ENCODE results near the gene NDUFS7.

NDUFS7 gene

GRCh38 chr19:1365319-1366269, 18.1 kb upstream of the NDUFS7 start:
- no peak for DNase-seq (ENCODE audit: low read depth)

- no peak for DNase-seq (ENCODE audit: low read depth)
These were observed 17.4 kb upstream of the NDUFS7 start for GRCh38 chr19:1366296-1366695.

DNA sequence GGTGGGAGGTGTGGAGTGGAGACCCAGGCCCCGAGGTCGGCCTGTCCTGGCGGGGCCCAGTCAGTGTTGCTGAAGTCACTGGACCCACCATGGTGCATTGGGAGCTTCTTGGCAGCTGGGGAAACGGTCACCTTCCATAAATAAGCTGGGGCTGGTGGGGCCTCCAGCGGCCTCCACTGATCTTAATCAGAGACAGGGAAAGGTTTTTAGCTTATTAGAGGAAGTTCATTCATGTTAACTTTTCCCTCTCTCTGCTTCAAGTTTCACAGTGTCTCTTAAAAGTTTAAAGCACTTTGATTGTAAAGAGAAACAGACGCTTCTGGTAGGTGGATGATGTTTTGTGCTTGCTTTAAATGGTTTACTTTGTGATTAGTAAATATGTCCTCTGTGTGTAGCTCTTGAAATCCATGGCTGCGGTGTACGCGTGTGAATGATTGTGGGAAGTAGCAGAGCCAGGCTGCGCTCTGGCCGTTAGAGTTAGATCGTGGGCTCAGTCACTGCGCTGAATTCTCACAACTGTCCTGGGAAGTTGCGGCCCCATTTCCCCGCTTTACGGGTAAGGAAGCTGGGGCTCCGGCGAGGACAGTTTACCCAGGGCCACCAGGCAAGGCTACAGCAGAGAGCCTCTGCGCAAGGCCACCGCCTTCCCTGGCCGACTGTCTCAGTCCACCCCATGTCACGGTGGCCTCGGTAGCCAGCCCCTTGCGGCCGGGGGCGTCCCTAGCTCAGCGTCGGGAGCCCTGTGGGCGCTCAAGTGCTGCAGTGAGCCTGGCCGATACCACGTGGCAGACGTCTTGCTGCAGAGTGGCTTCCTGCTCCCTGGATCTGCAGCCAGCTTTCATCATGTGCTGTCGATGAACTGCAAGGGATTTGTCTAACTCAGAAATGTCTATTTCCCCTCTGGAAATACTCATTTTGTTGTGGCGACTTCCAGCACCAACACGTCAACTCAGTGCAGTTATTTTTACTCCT, 16.5 kb upstream of the NDUFS7 start:
- no peak for DNase-seq (ENCODE audit: low read depth)

- no peak for DNase-seq (ENCODE audit: low read depth)
These were observed 14.4 kb upstream of the NDUFS7 start for GRCh38 chr19:1369214-1369805.

GRCh38 chr19:1370579-1371361, 12.9 kb upstream of the NDUFS7 start:
- DNase-seq (ENCODE audit: low read depth) = no peak

DNA sequence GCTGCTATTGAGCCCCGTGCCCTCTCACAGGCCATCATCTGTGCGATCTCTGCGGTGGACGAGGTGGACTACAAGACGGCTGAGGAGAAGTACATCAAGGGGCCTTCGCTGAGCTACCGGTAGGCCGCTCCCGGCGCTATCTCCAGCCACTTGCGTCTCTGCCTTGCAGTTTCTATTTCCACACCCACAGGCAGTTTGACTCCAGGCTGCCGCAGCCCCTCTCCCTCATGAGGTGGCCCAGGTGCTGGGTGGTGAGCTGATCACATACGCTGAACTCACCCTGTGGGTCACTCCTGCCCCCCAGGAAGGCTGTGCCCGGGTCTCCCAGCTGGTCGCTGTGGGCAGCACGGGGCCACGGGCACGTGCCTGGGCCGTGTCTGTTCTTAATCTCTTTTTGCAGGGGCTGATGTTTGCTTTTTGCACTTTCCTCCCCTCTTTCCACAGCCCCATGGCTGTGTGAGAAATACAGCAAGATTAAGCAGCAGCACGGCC, 10.6 kb upstream of the NDUFS7 start:
- DNase-seq (ENCODE audit: low read depth) = no peak

GRCh38 chr19:1373534-1374249, 10.0 kb upstream of the NDUFS7 start:
- DNase-seq (ENCODE audit: low read depth) = no peak

GRCh38 chr19:1374250-1374577, 9.5 kb upstream of the NDUFS7 start:
- no peak for DNase-seq (ENCODE audit: low read depth)

- DNase-seq (ENCODE audit: low read depth) = no peak
These were observed 7.3 kb upstream of the NDUFS7 start for GRCh38 chr19:1376415-1376805.

DNA sequence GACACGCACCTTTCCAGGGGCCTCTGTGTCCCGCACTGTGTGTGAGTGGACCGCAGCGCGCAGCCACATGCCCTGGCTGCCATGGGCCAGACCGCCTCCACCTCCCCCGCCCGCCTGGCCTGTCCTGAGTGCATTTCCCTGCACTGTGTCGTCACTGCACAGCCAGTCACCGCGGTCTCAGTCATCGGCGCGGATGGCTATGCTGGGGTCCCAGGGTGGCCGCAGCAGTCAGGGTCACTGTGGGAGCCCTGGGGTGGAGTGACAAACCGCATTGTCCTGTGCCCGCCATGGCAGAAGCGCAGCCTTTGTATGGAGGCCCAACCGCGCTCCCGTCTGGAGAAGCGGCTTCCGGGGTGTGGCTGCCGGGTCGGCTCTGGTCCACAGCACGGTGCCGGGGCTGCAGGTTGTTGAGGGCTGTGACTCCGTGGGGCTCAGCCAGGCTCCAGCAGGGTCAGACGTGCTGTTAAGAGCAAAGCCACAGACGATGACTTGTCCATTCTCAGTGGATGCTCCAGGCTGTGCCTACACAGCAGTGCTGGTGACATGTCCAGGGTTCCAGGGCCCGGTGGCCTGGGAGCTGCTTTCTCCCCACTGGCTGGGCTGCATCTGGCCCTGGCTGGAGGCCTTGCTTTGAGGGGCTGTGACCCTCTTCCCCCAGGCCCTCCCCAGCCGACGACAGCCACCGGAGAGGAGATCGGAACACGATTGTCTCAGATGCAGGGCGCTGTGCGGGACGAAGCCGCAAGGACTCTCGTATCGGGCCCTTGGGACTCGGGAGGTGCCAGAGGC, 6.3 kb upstream of the NDUFS7 start:
- no peak for DNase-seq (ENCODE audit: low read depth)

DNA sequence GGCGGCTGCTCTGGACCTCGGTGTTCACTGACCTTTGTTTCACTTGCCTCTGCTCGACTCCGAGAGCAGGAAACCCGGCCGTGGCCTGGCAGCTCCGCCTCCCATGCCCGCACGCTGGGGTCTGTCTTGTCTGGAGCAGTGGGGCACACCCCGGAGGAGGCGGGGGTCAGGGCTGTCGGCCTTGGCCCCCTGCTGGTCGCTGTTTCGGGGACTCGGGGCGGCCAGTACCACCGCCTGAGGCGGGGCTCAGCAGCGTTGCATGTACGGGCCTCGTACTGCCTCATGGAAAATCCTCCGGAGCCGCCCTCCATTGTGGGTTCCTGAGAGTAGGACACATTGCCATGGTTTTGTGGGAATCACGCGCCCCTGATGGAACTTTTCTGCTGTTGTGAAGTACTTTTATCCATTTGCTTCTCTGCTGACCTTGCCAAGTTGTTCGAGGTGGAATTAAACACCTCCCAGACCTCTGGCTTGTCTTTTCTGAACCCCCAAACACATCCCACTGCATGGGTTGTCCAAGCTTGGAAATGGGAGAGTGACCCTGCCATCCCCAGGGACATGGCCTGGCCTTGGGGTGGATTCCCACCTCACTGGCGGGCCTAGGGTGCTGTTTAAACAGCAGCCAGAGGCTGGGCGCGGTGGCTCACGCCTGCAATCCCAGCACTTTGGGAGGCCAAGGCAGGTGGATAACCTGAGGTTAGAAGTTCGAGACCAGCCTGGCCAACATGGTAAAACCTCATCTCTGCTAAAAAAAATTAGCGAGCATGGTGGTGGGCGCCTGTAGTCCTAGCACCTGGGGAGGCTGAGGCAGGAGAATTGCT, 5.5 kb upstream of the NDUFS7 start:
- no peak for DNase-seq (ENCODE audit: low read depth)

- DNase-seq (ENCODE audit: low read depth) = no peak
These were observed 4.4 kb upstream of the NDUFS7 start for GRCh38 chr19:1379126-1379905.

DNA sequence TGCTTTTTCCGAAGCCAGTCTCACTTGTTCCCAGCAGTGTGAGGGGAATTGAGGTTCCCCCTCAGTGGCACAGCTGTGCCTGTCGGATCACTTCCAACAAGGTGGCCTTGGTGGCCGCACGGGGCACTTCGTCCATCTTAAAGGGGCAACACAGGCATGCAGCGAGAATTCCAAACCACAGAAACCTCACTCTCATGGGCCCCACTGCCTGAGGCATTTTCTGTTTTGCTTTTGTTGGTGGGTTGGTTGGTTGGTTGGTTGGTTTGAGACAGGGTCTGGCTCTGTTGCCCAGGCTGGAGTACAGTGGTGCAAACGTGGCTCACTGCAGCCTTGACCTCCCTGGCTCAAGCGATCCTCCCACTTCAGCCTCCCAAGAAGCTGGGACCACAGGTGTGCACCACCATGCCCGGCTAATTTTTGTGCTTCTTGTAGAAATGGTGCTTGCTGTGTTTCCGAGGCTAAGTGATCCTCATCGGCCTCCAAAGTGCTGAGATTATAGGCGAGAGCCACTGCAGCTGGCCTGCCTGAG, 3.7 kb upstream of the NDUFS7 start:
- DNase-seq (ENCODE audit: low read depth) = no peak

- no peak for DNase-seq (ENCODE audit: low read depth)
These were observed 1.5 kb upstream of the NDUFS7 start for GRCh38 chr19:1382250-1382649.

DNA sequence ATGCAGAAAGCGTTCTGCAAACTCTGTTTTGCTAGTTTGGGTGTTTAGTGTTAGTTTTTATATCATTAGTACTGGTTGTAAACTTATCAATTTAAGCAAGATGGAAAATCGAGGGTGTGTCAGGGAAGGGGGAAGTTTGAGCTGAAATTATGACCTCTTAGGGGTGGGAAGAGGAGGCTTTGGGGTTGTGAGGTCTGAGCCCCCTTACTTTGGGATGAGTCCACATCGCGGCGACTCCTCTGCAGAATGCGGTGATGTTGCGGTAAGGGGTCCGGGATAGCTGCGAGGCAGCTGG, 743 bp upstream of the NDUFS7 start:
- no peak for DNase-seq (ENCODE audit: low read depth)

DNA sequence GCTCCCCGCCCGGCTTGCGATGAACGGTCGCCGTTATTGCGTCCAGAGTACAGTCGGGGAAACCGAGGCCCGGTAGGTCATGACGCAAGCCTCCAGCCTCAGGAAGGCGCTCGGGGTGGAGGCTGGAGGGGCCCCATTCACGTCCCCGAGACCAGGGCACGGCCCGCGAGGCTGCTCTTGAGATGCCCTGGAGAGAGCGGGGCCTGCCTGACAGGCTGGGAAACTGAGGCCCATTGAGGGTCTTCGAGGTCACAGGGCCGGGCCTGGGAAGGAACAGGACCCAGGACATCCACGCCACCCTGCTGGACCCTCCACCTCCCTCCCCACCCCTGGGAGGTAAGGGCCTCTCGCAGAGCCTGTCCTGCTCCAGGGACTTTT, 367 bp downstream of the NDUFS7 start:
- DNase-seq (ENCODE audit: low read depth) = no peak

DNA sequence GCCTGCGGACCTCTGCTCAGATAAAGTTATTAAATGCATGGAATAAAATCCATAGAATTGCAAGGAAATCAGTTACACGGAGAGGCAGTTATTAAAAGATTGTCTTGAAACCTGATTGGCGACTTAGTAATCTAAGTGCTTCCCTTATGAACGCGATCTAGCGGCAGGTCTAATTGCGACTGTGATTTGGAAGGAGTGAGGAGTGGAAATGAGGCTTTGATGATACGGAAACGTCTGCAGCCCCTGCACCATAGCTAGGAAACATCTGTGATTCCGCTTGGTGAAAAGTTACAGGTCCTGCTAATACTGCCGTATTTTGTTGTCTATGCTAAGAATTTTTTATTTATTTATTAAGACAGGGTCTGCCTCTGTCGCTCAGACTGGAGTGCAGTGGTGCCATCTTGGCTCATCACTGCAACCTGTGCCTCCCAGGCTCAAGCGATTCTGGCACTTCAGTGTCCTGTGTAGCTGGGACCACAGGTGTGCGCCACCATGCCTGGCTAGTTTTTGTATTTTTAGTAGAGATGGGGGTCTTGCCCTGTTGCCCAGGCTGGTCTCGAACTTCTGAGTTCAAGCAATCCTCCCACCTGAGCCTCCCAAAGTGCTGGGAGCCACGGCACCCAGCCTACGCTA, 887 bp downstream of the NDUFS7 start:
- DNase-seq (ENCODE audit: low read depth) = no peak

GRCh38 chr19:1385816-1386215, 2.1 kb downstream of the NDUFS7 start:
- DNase-seq (ENCODE audit: low read depth) = no peak

Data from fibroblast of the conjunctiva (primary cell).